ENCODE data around the gene UBE2Q1.

DNA sequence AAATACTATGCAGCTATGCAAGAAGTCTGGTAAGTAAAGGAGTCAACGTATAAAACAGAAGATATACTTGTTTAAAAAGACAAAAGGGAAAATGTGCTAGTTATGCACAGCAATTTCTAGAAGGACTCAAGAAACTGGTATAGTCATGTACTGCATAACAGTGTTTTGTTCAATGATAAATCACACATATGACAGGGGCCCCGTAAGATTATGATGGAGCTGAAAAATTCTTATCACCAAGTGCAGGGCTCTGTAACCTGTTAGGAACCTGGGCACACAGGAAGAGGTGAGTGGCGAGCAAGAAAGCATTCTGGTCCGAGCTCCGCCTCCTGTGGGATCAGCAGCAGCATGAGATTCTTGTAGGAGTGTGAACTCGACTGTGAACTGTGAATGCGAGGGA, 36.3 kb upstream of the UBE2Q1 start:
- TF ChIP-seq FOXK1 (CRISPR knock-in tag; IDR thresholded peaks at IDR 0.05) (no peak), CREM (CRISPR knock-in tag; IDR thresholded peaks at IDR 0.05) (no peak), OVOL2 (CRISPR knock-in tag; IDR thresholded peaks at IDR 0.05; ENCODE audit: borderline replicate concordance) (no peak), NFYB (CRISPR knock-in tag; conservative IDR thresholded peaks at IDR 0.05; ENCODE audit: low read depth) (no peak)
- TF ChIP-seq, protein P1, sequence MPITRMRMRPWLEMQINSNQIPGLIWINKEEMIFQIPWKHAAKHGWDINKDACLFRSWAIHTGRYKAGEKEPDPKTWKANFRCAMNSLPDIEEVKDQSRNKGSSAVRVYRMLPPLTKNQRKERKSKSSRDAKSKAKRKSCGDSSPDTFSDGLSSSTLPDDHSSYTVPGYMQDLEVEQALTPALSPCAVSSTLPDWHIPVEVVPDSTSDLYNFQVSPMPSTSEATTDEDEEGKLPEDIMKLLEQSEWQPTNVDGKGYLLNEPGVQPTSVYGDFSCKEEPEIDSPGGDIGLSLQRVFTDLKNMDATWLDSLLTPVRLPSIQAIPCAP (CRISPR knock-in tag; IDR thresholded peaks at IDR 0.05): no peak
- TF ChIP-seq, protein P2, sequence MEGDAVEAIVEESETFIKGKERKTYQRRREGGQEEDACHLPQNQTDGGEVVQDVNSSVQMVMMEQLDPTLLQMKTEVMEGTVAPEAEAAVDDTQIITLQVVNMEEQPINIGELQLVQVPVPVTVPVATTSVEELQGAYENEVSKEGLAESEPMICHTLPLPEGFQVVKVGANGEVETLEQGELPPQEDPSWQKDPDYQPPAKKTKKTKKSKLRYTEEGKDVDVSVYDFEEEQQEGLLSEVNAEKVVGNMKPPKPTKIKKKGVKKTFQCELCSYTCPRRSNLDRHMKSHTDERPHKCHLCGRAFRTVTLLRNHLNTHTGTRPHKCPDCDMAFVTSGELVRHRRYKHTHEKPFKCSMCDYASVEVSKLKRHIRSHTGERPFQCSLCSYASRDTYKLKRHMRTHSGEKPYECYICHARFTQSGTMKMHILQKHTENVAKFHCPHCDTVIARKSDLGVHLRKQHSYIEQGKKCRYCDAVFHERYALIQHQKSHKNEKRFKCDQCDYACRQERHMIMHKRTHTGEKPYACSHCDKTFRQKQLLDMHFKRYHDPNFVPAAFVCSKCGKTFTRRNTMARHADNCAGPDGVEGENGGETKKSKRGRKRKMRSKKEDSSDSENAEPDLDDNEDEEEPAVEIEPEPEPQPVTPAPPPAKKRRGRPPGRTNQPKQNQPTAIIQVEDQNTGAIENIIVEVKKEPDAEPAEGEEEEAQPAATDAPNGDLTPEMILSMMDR (IDR thresholded peaks at IDR 0.05): no peak
- TF ChIP-seq, protein P3, sequence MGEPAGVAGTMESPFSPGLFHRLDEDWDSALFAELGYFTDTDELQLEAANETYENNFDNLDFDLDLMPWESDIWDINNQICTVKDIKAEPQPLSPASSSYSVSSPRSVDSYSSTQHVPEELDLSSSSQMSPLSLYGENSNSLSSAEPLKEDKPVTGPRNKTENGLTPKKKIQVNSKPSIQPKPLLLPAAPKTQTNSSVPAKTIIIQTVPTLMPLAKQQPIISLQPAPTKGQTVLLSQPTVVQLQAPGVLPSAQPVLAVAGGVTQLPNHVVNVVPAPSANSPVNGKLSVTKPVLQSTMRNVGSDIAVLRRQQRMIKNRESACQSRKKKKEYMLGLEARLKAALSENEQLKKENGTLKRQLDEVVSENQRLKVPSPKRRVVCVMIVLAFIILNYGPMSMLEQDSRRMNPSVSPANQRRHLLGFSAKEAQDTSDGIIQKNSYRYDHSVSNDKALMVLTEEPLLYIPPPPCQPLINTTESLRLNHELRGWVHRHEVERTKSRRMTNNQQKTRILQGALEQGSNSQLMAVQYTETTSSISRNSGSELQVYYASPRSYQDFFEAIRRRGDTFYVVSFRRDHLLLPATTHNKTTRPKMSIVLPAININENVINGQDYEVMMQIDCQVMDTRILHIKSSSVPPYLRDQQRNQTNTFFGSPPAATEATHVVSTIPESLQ (CRISPR knock-in tag; IDR thresholded peaks at IDR 0.05): no peak
- TF ChIP-seq, protein P4, sequence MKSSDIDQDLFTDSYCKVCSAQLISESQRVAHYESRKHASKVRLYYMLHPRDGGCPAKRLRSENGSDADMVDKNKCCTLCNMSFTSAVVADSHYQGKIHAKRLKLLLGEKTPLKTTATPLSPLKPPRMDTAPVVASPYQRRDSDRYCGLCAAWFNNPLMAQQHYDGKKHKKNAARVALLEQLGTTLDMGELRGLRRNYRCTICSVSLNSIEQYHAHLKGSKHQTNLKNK (CRISPR knock-in tag; IDR thresholded peaks at IDR 0.05): no peak
- TF ChIP-seq, protein P5, sequence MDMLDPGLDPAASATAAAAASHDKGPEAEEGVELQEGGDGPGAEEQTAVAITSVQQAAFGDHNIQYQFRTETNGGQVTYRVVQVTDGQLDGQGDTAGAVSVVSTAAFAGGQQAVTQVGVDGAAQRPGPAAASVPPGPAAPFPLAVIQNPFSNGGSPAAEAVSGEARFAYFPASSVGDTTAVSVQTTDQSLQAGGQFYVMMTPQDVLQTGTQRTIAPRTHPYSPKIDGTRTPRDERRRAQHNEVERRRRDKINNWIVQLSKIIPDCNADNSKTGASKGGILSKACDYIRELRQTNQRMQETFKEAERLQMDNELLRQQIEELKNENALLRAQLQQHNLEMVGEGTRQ (CRISPR knock-in tag; IDR thresholded peaks at IDR 0.05): no peak

All from WTC11 (cell line).